Keratinocyte (primary cell): ENCODE results near the gene KRT71.
"Not testable (repeated sequence)": the region's sequence is repeated elsewhere in the genome, so short reads cannot be mapped to it uniquely, and the experiment has no call there.

Source experiments
- EZH2 ChIP-seq: IDR thresholded peaks from one replicate; pipeline ENCODE4 v1.6.1; 2012; ENCODE audit warnings: inconsistent platforms, mild to moderate bottlenecking, low read length, moderate library complexity
- TF ChIP-seq, protein P1 (sequence below), 3 experiments: IDR thresholded peaks in 1 of 3; conservative IDR thresholded peaks in 1 of 3; optimal IDR thresholded peaks in 1 of 3; 2 replicates in 2 of 3; 3 replicates in 1 of 3; pipeline versions ENCODE3 to v1.5.1; 2011; ENCODE audit warnings: low read length in 3 of 3, mild to moderate bottlenecking in 3 of 3, moderate library complexity in 2 of 3, control low read depth in 1 of 3, inconsistent platforms in 1 of 3; ENCODE audit not compliant: insufficient read depth in 2 of 3; ENCODE audit errors: extremely low read depth in 1 of 3

DNA sequence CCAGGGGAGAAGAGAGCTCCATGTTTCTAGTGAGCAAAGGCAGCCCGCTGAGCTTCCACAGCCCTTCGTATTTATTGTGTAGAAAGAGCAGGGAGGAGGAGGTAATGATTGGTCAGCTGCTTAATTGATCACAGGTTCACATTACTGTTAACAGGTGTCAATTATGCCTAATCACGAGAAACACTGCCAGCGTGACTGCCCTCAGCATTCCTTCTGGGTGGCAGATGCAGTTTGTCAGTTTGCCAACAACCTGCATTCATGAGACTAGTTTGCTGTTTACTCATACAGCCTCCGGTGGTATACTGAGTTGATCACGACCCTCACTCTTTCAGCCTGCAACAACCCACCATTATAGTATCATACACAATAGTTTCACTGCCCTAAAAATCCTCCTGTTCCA lies 52.4 kb downstream of the KRT71 start:
- TF ChIP-seq, protein P1, sequence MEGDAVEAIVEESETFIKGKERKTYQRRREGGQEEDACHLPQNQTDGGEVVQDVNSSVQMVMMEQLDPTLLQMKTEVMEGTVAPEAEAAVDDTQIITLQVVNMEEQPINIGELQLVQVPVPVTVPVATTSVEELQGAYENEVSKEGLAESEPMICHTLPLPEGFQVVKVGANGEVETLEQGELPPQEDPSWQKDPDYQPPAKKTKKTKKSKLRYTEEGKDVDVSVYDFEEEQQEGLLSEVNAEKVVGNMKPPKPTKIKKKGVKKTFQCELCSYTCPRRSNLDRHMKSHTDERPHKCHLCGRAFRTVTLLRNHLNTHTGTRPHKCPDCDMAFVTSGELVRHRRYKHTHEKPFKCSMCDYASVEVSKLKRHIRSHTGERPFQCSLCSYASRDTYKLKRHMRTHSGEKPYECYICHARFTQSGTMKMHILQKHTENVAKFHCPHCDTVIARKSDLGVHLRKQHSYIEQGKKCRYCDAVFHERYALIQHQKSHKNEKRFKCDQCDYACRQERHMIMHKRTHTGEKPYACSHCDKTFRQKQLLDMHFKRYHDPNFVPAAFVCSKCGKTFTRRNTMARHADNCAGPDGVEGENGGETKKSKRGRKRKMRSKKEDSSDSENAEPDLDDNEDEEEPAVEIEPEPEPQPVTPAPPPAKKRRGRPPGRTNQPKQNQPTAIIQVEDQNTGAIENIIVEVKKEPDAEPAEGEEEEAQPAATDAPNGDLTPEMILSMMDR (optimal IDR thresholded peaks at IDR 0.05 in 1 of 3, IDR thresholded peaks at IDR 0.05 in 1 of 3, conservative IDR thresholded peaks at IDR 0.05 in 1 of 3; ENCODE audit: extremely low read depth in 1 of 3, insufficient read depth in 2 of 3, low read length in 3 of 3), result not testable (repeated sequence)
- not testable (repeated sequence) for TF ChIP-seq EZH2
